ENCODE data around the gene ZNF282. TPM values are rescaled to one million over a fixed set of nuclear protein-coding genes. Genes with fewer than 3 reads are reported as not detected.

Gene ZNF282
- total and polyA plus RNA-seq, 9 of the 15 experiments (the other 6 are each of a cell fraction or from before 2014, with no cell fraction given), result 0.76 to 58.6 (median 17.4) TPM

- TF ChIP-seq OTX1 (CRISPR knock-in tag; IDR thresholded peaks at IDR 0.05), result 0 out of 2 replicates have a peak, but pooled peaks have one; percentile 11
- TF ChIP-seq POLR2B (IDR thresholded peaks at IDR 0.05; ENCODE audit: low read depth, partially characterized antibody), result peak; percentile 83
- TF ChIP-seq ZNF282 (CRISPR knock-in tag; IDR thresholded peaks at IDR 0.05), result no peak
- no peak for TF ChIP-seq TFAM (CRISPR knock-in tag; conservative IDR thresholded peaks at IDR 0.05)
- no peak for TF ChIP-seq MBD1 (CRISPR knock-in tag; IDR thresholded peaks at IDR 0.05)
- TF ChIP-seq ZNF395 (CRISPR knock-in tag; IDR thresholded peaks at IDR 0.05), result peak; percentile 82; the same call in 1 of the 2 replicates
- peak; percentile 52; the same call in 1 of the 2 replicates for TF ChIP-seq ZNF224 (CRISPR knock-in tag; IDR thresholded peaks at IDR 0.05)
- TF ChIP-seq ZC3H11A (IDR thresholded peaks at IDR 0.05; ENCODE audit: low read depth, low read length), result no peak
- TF ChIP-seq ZZZ3 (IDR thresholded peaks at IDR 0.05), result no peak
- TF ChIP-seq ZNF175 (CRISPR knock-in tag; IDR thresholded peaks at IDR 0.05; ENCODE audit: low read depth), result no peak
- no peak; the same call in 1 of the 2 replicates for TF ChIP-seq ZNF263 (CRISPR knock-in tag; IDR thresholded peaks at IDR 0.05; ENCODE audit: borderline replicate concordance)
- TF ChIP-seq ZBTB49 (CRISPR knock-in tag; IDR thresholded peaks at IDR 0.05; ENCODE audit: borderline replicate concordance), result no peak
- TF ChIP-seq ZBTB9 (CRISPR knock-in tag; IDR thresholded peaks at IDR 0.05), result peak; percentile 66
- TF ChIP-seq NKRF (IDR thresholded peaks at IDR 0.05; ENCODE audit: borderline replicate concordance), result peak; percentile 50; the same call in 1 of the 2 replicates
- TF ChIP-seq ETV1 (tag; conservative IDR thresholded peaks at IDR 0.05; ENCODE audit: low read depth), result no peak
- peak; percentile 53; the same call in 1 of the 2 replicates for TF ChIP-seq ZNF24 (IDR thresholded peaks at IDR 0.05)
Measured at GRCh38 chr7:149239345-149240143, 44.2 kb downstream of the ZNF282 start, which contains the start of gene ZNF212 (continued).
